ENCODE data around the gene CNTNAP5.

Gene CNTNAP5

DNA sequence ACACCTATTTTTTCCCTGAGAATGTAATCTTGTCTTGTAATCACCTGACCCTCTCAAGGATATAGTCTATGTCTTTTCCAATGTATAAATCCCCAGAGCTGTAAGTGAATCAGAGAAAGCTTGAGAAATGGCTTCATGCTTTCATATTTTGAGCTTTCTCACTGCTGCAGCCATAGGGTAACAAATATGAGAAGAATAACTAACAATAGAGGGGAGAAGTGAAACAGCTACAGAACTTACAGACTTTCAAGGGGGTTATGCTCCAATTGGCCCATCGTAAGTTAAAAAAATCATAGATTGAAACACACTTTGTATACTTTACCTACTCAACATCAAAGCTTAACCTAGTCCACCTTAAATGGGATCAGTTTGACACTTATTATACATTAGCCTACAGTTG, 111.0 kb downstream of the CNTNAP5 start:
- Histone ChIP-seq H3K9me2 (replicated peaks; ENCODE audit: low read depth, low read length) (no peaks in the 10 kb centered on the region), H3K79me2 (ENCODE audit: insufficient read depth, low read length) (no peaks in the 10 kb centered on the region), H3K4me2 (ENCODE audit: low read depth, low read length, poor library complexity, severe bottlenecking) (no peak overlapping the region), H3K4me3 (ENCODE audit: low read length, poor library complexity, severe bottlenecking) (no peak overlapping the region), H3K9ac (ENCODE audit: low read depth, low read length, poor library complexity, severe bottlenecking) (no peak overlapping the region), H3K9me3 (ENCODE audit: insufficient read depth, low read depth, low read length) (no peaks in the 10 kb centered on the region), H4K20me1 (ENCODE audit: insufficient read depth, low read length, poor library complexity, severe bottlenecking) (no peaks in the 10 kb centered on the region), H3F3A (ENCODE audit: low read depth) (no peaks in the 10 kb centered on the region), H2AFZ (ENCODE audit: low read length) (no peak overlapping the region), H3K4me1 (ENCODE audit: insufficient read depth, low read length, poor library complexity, severe bottlenecking) (no peaks in the 10 kb centered on the region), H3K27me3 (ENCODE audit: insufficient read depth, low read length, poor library complexity, severe bottlenecking) (no peaks in the 10 kb centered on the region), H3K36me3 (ENCODE audit: insufficient read depth, low read length) (no peaks in the 10 kb centered on the region)
- TF ChIP-seq CTCF (conservative IDR thresholded peaks at IDR 0.05; ENCODE audit: low read length) (no peak), EZH2phosphoT487 (IDR thresholded peaks at IDR 0.05; ENCODE audit: borderline replicate concordance) (no peak)

DNA sequence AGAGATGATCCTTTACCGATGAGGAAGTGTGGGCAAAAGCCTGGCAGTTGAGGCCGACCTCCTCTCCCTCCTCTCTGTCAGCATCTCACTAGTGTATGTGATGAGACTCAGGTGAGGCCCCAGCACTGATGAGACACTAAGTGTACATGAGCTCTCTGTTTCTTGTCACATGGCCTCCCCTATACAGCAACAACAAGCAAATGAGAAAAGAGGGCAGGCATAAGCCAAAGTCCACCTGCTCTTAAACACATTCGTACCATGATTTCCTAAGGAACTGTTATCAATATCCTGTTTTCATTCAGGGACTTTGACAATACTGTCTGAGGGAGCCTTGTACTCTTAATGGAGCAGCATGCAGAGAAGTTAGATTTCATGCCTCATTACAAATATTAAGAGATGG, 113.0 kb downstream of the CNTNAP5 start:
- H3K27me3 ChIP-seq (ENCODE audit: insufficient read depth, low read length, poor library complexity, severe bottlenecking), result no peaks in the 10 kb centered on the region
- H2AFZ ChIP-seq (ENCODE audit: low read length), result no peak overlapping the region
- no peaks in the 10 kb centered on the region for H3K9me2 ChIP-seq (replicated peaks; ENCODE audit: low read depth, low read length)

DNA sequence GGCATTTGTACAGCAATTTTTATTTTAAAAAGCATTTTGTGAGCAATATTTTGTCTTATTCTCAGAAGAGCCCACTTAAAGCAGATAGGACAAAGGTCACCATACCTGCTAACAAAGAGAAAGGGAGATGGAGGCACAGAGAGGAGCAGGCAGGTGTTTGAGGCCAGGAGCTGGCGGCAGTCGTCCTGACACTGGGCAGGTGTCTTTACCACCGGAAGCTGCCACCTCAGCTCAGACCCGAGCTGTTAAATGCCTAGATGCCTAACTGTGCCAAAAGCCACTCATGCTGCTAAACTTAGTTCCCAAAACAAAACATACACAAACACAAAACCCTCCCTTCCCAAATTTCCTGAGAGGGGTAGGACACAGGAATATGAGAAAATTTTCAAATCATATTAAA, 120.9 kb downstream of the CNTNAP5 start:
- Histone ChIP-seq H2AFZ (ENCODE audit: low read length) (no peak overlapping the region), H3K4me1 (ENCODE audit: insufficient read depth, low read length, poor library complexity, severe bottlenecking) (no peaks in the 10 kb centered on the region), H3K9me3 (ENCODE audit: insufficient read depth, low read depth, low read length) (no peaks in the 10 kb centered on the region), H3K36me3 (ENCODE audit: insufficient read depth, low read length) (no peaks in the 10 kb centered on the region), H3K79me2 (ENCODE audit: insufficient read depth, low read length) (no peaks in the 10 kb centered on the region), H3F3A (ENCODE audit: low read depth) (no peaks in the 10 kb centered on the region), H4K20me1 (ENCODE audit: insufficient read depth, low read length, poor library complexity, severe bottlenecking) (no peaks in the 10 kb centered on the region), H3K4me2 (ENCODE audit: low read depth, low read length, poor library complexity, severe bottlenecking) (no peak overlapping the region), H3K27me3 (ENCODE audit: insufficient read depth, low read length, poor library complexity, severe bottlenecking) (no peaks in the 10 kb centered on the region), H3K9me2 (replicated peaks; ENCODE audit: low read depth, low read length) (no peaks in the 10 kb centered on the region), H3K4me3 (ENCODE audit: low read length, poor library complexity, severe bottlenecking) (no peak overlapping the region), H3K9ac (ENCODE audit: low read depth, low read length, poor library complexity, severe bottlenecking) (no peak overlapping the region)
- TF ChIP-seq EZH2phosphoT487 (IDR thresholded peaks at IDR 0.05; ENCODE audit: borderline replicate concordance) (no peak), CTCF (conservative IDR thresholded peaks at IDR 0.05; ENCODE audit: low read length) (no peak)

More for the DNA sequence above, 113.0 kb downstream of the CNTNAP5 start:
- Histone ChIP-seq H3K4me2 (ENCODE audit: low read depth, low read length, poor library complexity, severe bottlenecking) (no peak overlapping the region), H3F3A (ENCODE audit: low read depth) (no peaks in the 10 kb centered on the region), H3K9ac (ENCODE audit: low read depth, low read length, poor library complexity, severe bottlenecking) (no peak overlapping the region), H3K4me3 (ENCODE audit: low read length, poor library complexity, severe bottlenecking) (no peak overlapping the region), H3K4me1 (ENCODE audit: insufficient read depth, low read length, poor library complexity, severe bottlenecking) (no peaks in the 10 kb centered on the region), H3K9me3 (ENCODE audit: insufficient read depth, low read depth, low read length) (no peaks in the 10 kb centered on the region), H4K20me1 (ENCODE audit: insufficient read depth, low read length, poor library complexity, severe bottlenecking) (no peaks in the 10 kb centered on the region), H3K36me3 (ENCODE audit: insufficient read depth, low read length) (no peaks in the 10 kb centered on the region), H3K79me2 (ENCODE audit: insufficient read depth, low read length) (no peaks in the 10 kb centered on the region)
- TF ChIP-seq CTCF (conservative IDR thresholded peaks at IDR 0.05; ENCODE audit: low read length), result no peak
- no peak for TF ChIP-seq EZH2phosphoT487 (IDR thresholded peaks at IDR 0.05; ENCODE audit: borderline replicate concordance)
